Esophagus muscularis mucosa (tissue), 4 donors: ENCODE measurements around the gene ZFPM1. TPM values are rescaled to one million over a fixed set of nuclear protein-coding genes. Genes with fewer than 3 reads are reported as not detected.

Experiments used
- DNase-seq: peaks from one replicate; pipeline ENCODE4 v3.0.0-alpha.2; 2017; ENCODE audit errors: extremely low spot score
- H3K27ac ChIP-seq, 4 donors: fragments of 200-600 bp; sonication (generic); replicated peaks in 1 of 4; 1 replicate in 3 of 4; 2 replicates in 1 of 4; pipeline ENCODE4 v1.5.1; 2016 to 2019; ENCODE audit warnings: mild to moderate bottlenecking in 1 of 4
- H3K27me3 ChIP-seq, 4 donors: fragments of 200-600 bp; sonication (generic); one replicate each; pipeline versions ENCODE4 v1.5.1 to v1.6.0; 2016 to 2019
- H3K36me3 ChIP-seq, 4 donors: fragments of 200-600 bp; sonication (generic); one replicate each; pipeline ENCODE4 v1.5.1; 2016 to 2019
- H3K4me1 ChIP-seq, 4 donors: fragments of 200-600 bp; sonication (generic); one replicate each; pipeline ENCODE4 v1.5.1; 2016 to 2019
- H3K4me3 ChIP-seq, 4 donors: fragments of 200-600 bp; sonication (generic); 1 replicate in 2 of 4; 2 replicates in 2 of 4; pipeline ENCODE4 v1.5.1; 2016 to 2019; ENCODE audit warnings: mild to moderate bottlenecking in 4 of 4, moderate library complexity in 1 of 4
- H3K9me3 ChIP-seq, 4 donors: fragments of 200-600 bp; sonication (generic); 1 replicate in 3 of 4; 2 replicates in 1 of 4; pipeline ENCODE4 v1.5.1; 2016 to 2019
- CTCF ChIP-seq, 3 experiments: fragments of 200-600 bp in 2 of 3; fragments of 450-650 bp in 1 of 3; sonication (generic) in 2 of 3; IDR thresholded peaks; one replicate each; pipeline ENCODE4 v1.5.1; 2017 to 2019; ENCODE audit warnings: antibody characterized with exemption in 3 of 3, mild to moderate bottlenecking in 2 of 3, moderate library complexity in 1 of 3
- EP300 ChIP-seq: sonication (generic); formaldehyde crosslinking; IDR thresholded peaks from one replicate; pipeline ENCODE4 v1.6.1; 2017; ENCODE audit warnings: antibody characterized with exemption
- POLR2A ChIP-seq: fragments of 450-650 bp; IDR thresholded peaks from one replicate; pipeline ENCODE4 v1.6.1; 2017; ENCODE audit warnings: antibody characterized with exemption, moderate library complexity, mild to moderate bottlenecking, low read depth
- POLR2AphosphoS5 ChIP-seq, 2 donors: sonication (generic); formaldehyde crosslinking; IDR thresholded peaks; one replicate each; pipeline ENCODE4 v1.6.1; 2017; ENCODE audit warnings: antibody characterized with exemption in 2 of 2
- WGBS: methylation state at CpG from one replicate; pipeline ENCODE4 v1.1.5; 2018; 5-methylcytosine and 5-hydroxymethylcytosine counted together
- intact Hi-C: fragments of 100-400 bp; cut with DNase I; formaldehyde crosslinking; loops from one replicate; pipeline ENCODE4 v1.15.1; 2023
- total RNA-seq, 4 donors: library from RNA; depleted of rRNA; stranded (reverse); fragments of >200 nt; gene quantifications; one replicate each; pipeline versions ENCODE4 v1.1.0 to v1.2.1, GENCODE V29; 2016

The ZFPM1 gene
- total RNA-seq, 4 donors from 2014 or later: 0.42 to 1.4 (median 1.0) TPM

- H3K27me3 ChIP-seq: peaks cover 0 to 72% (median 14%) of the 10 kb centered on the region in 4 donors
Observed at GRCh38 chr16:88456356-88457292, 3.5 kb downstream of the ZFPM1 start.

DNA sequence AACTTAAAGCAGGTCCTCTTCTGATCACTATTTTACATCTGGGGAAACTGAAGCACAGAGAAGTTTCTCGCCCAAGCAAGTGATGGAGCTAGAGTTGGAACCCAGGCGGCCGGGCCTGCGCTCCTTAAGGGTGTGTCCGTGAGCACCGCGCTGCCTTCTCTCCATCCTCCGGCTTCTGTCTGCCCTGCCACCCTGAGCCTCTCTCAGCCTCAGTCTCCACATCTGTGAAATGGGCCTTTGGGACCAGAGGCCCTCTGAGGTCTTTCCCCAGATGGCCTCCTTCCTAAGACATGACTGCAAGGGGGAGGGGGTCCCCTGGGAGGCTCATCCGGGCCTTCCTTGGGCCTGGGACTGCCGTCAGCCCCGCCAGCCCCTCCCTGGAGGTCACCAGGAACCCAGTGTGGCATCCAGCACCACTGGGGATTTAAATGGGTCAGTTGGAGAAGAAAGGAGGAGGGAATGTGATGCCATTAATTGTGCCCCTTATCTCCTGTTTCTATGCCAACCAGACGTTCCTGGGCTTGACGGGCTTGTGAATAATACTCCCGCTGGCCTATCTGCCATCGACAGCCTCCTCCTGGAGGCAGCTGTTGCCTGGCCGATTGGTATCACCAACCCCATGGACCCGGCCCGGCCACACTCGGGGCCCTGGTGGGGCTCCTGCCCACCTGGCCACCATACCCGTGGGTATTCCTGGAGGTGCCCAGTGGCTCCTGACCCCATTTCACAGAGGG is 5.1 kb downstream of the ZFPM1 start:
- no peak for DNase-seq
- Histone ChIP-seq H3K4me3 (no peak overlapping the region), H3K4me1 (peaks cover 28 to 35% (median 31%) of the 10 kb centered on the region in 4 donors), H3K9me3 (no peaks in the 10 kb centered on the region), H3K36me3 (no peaks in the 10 kb centered on the region), H3K27ac (no peak overlapping the region), H3K27me3 (peaks cover 0 to 75% (median 14%) of the 10 kb centered on the region in 4 donors)
- 83% methylated on average over 13 of the region's 20 CpGs for WGBS
- TF ChIP-seq POLR2AphosphoS5 (IDR thresholded peaks at IDR 0.05) (no peak), POLR2A (no peak), CTCF (IDR thresholded peaks at IDR 0.05) (no peak), EP300 (no peak)
- intact Hi-C loops: no loop called here

More at GRCh38 chr16:88456356-88457292, 3.5 kb downstream of the ZFPM1 start:
- Histone ChIP-seq H3K36me3 (no peaks in the 10 kb centered on the region), H3K4me3 (peak overlapping the region; percentile 65 to 71 (median 66)), H3K27ac (no peak overlapping the region), H3K4me1 (peaks cover 31 to 45% (median 40%) of the 10 kb centered on the region in 4 donors), H3K9me3 (no peaks in the 10 kb centered on the region)
- TF ChIP-seq POLR2AphosphoS5 (IDR thresholded peaks at IDR 0.05) (no peak), EP300 (no peak), POLR2A (no peak), CTCF (IDR thresholded peaks at IDR 0.05) (no peak)
- no peak for DNase-seq
- 85% methylated on average over 14 of the region's 14 CpGs for WGBS
- intact Hi-C loops: no loop called here

DNA sequence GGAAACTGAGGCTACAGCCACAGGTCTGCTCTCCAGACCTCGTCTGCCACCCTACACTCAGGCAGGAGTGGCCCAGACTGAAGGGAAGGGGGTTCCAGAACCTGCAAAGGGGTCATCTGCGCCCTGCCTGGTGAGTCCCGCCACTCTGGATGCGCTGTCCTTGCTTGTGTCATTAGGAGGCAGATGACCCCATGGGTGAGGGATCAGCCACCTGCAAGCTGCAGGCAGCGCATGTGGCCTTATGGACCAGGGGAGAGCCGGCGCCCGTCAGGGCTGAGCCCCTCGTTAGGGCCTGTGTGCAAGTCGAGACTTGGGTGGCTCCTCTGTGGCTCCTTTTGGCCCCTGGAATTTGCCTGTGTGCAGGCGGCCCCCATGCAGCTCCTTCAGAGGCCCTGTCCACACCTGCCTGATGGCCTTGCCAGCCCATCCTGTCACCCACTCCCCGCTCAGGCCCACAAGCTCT is 5.7 kb downstream of the ZFPM1 start:
- TF ChIP-seq CTCF (IDR thresholded peaks at IDR 0.05) (no peak), POLR2AphosphoS5 (IDR thresholded peaks at IDR 0.05) (no peak), EP300 (no peak), POLR2A (no peak)
- intact Hi-C loops: no loop called here
- peaks cover 28 to 31% (median 29%) of the 10 kb centered on the region in 4 donors for H3K4me1 ChIP-seq

DNA sequence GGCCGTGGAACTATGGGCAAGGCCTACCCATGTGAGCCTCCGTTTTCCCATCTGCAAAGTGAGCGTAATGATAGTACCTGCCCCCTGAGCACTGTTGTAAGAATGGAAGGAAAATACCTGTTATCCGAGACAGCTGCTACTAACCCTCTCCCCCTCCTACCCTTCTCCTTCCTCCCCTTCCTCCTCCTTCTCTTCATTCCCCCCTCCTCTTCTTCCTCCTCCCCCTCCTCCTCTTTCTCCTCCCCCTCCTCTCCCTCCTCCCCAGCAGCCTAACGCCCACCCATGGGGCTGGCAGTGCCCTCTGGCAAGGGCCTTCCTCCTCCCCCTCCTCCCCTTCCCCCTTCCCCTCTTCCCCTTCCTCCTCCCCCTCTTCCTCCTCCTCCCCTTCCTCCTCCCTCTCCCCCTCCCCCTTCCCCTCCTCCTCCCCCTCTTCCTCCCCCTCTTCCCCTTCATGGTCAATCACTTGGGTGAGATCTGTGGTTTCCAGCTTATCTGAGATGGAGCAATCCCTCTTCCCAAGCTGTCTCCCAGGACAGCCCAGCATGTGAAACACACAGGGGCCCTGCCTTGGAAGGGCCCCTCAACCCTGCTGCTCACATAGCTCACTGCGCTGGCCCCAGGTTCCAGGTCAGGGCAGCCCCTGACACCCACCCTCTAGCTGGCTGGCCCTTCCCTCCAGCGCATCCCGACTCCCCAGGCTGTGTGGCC is 6.4 kb downstream of the ZFPM1 start:
- Histone ChIP-seq H3K27me3 (peaks cover 0 to 66% (median 10%) of the 10 kb centered on the region in 4 donors), H3K4me1 (peaks cover 21 to 24% (median 21%) of the 10 kb centered on the region in 4 donors), H3K36me3 (no peaks in the 10 kb centered on the region), H3K9me3 (no peaks in the 10 kb centered on the region), H3K4me3 (no peak overlapping the region), H3K27ac (no peak overlapping the region)
- intact Hi-C loops: no loop called here
- TF ChIP-seq POLR2AphosphoS5 (IDR thresholded peaks at IDR 0.05) (no peak), EP300 (no peak), POLR2A (no peak), CTCF (IDR thresholded peaks at IDR 0.05) (no peak)
- 89% methylated on average over 6 of the region's 8 CpGs for WGBS
- DNase-seq: no peak

More for the DNA sequence above, 5.7 kb downstream of the ZFPM1 start:
- Histone ChIP-seq H3K27ac (no peak overlapping the region), H3K27me3 (peaks cover 0 to 74% (median 13%) of the 10 kb centered on the region in 4 donors), H3K9me3 (no peaks in the 10 kb centered on the region), H3K4me3 (no peak overlapping the region), H3K36me3 (no peaks in the 10 kb centered on the region)
- DNase-seq: no peak
- WGBS: 100% methylated on average over 1 of the region's 12 CpGs
